HCT116 (cell line): Measurements from ENCODE around the gene GSG1L.

Experiments used
- RAD21 ChIP-seq: IDR thresholded peaks from 2 replicates; pipeline ENCODE4 v1.6.1; 2012; ENCODE audit warnings: low read depth, mild to moderate bottlenecking
- TF ChIP-seq, protein P1 (sequence below), 3 experiments: fragments of 200-600 bp in 1 of 3; sonication (generic) in 1 of 3; IDR thresholded peaks in 2 of 3; conservative IDR thresholded peaks in 1 of 3; 2 replicates each; pipeline ENCODE4 v1.5.1; 2012 to 2017; ENCODE audit warnings: low read depth in 2 of 3, low read length in 2 of 3, antibody characterized with exemption in 1 of 3, borderline replicate concordance in 1 of 3, control low read depth in 1 of 3, mild to moderate bottlenecking in 1 of 3, mixed read lengths in 1 of 3, mixed run types in 1 of 3, moderate library complexity in 1 of 3; ENCODE audit not compliant: insufficient read depth in 1 of 3

- TF ChIP-seq RAD21: no peak
- TF ChIP-seq, protein P1, sequence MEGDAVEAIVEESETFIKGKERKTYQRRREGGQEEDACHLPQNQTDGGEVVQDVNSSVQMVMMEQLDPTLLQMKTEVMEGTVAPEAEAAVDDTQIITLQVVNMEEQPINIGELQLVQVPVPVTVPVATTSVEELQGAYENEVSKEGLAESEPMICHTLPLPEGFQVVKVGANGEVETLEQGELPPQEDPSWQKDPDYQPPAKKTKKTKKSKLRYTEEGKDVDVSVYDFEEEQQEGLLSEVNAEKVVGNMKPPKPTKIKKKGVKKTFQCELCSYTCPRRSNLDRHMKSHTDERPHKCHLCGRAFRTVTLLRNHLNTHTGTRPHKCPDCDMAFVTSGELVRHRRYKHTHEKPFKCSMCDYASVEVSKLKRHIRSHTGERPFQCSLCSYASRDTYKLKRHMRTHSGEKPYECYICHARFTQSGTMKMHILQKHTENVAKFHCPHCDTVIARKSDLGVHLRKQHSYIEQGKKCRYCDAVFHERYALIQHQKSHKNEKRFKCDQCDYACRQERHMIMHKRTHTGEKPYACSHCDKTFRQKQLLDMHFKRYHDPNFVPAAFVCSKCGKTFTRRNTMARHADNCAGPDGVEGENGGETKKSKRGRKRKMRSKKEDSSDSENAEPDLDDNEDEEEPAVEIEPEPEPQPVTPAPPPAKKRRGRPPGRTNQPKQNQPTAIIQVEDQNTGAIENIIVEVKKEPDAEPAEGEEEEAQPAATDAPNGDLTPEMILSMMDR (IDR thresholded peaks at IDR 0.05 in 2 of 3, conservative IDR thresholded peaks at IDR 0.05 in 1 of 3; ENCODE audit: borderline replicate concordance in 1 of 3, insufficient read depth in 1 of 3, low read depth in 2 of 3, low read length in 2 of 3): no peak
These were observed 77.5 kb downstream of the GSG1L start for GRCh38 chr16:27985981-27986380.
